PC-9 (cell line): ENCODE measurements around the gene IFI27. TPM values are rescaled to one million over a fixed set of nuclear protein-coding genes. Genes with fewer than 3 reads are reported as not detected.

ENCODE experiments used
- BruUV-seq: library from RNA; stranded (reverse); fragments of 400-500 nt; replicated peaks from 2 replicates; lab custom pipeline; 2021; lab: Mats Ljungman, UMichigan
- CTCF ChIA-PET: fragments of 300-600 bp; sonication (Branson Sonifier 250); formaldehyde crosslinking; loops from one replicate; lab custom pipeline; 2022; ENCODE audit warnings: antibody characterized with exemption; lab: Charles Lee
- POLR2A ChIA-PET: fragments of 300-600 bp; sonication (Branson Sonifier 250); formaldehyde crosslinking; loops from one replicate; lab custom pipeline; 2022; ENCODE audit warnings: antibody characterized with exemption; ENCODE audit not compliant: unreplicated experiment; lab: Charles Lee
- DNase-seq, 2 experiments: peaks; one replicate each; pipeline versions ENCODE4 v3.0.0 to v3.0.0-alpha.2; 2015 to 2022; ENCODE audit warnings: mixed read lengths in 1 of 2
- H2AFZ ChIP-seq: fragments of 200-600 bp; sonication (generic); 2 replicates; pipeline ENCODE4 v1.8.1; 2017; ENCODE audit warnings: antibody characterized with exemption
- H3F3A ChIP-seq: fragments of 200-600 bp; sonication (generic); 2 replicates; pipeline ENCODE4 v1.8.1; 2017; ENCODE audit warnings: antibody characterized with exemption, mild to moderate bottlenecking, low read depth; ENCODE audit not compliant: insufficient read depth
- H3K27ac ChIP-seq: fragments of 200-600 bp; sonication (generic); 2 replicates; pipeline ENCODE4 v1.6.1; 2016; ENCODE audit warnings: mixed run types
- H3K27me3 ChIP-seq: fragments of 200-600 bp; sonication (generic); 2 replicates; pipeline ENCODE4 v1.6.1; 2016; ENCODE audit warnings: low read depth, mixed run types; ENCODE audit not compliant: insufficient read depth
- H3K36me3 ChIP-seq: fragments of 200-600 bp; sonication (generic); 2 replicates; pipeline ENCODE4 v1.6.1; 2016; ENCODE audit warnings: low read depth, mixed run types
- H3K4me1 ChIP-seq: fragments of 200-600 bp; sonication (generic); replicated peaks from 2 replicates; pipeline ENCODE4 v1.6.1; 2016; ENCODE audit warnings: mixed run types; ENCODE audit not compliant: insufficient read depth
- H3K4me2 ChIP-seq: fragments of 200-600 bp; sonication (generic); 2 replicates; pipeline ENCODE4 v1.6.1; 2017; ENCODE audit warnings: mixed run types
- H3K4me3 ChIP-seq: fragments of 200-600 bp; sonication (generic); 2 replicates; pipeline ENCODE4 v1.6.1; 2016; ENCODE audit warnings: mixed run types
- H3K79me2 ChIP-seq: fragments of 200-600 bp; sonication (generic); 2 replicates; pipeline ENCODE4 v1.6.1; 2017; ENCODE audit warnings: low read depth, mixed run types
- H3K9me2 ChIP-seq: fragments of 200-600 bp; sonication (generic); 2 replicates; pipeline ENCODE4 v1.8.1; 2017; ENCODE audit warnings: mild to moderate bottlenecking; ENCODE audit not compliant: insufficient read depth
- H3K9me3 ChIP-seq: fragments of 200-600 bp; sonication (generic); 2 replicates; pipeline ENCODE4 v1.8.1; 2016; ENCODE audit warnings: low read depth; ENCODE audit not compliant: insufficient read depth
- H4K20me1 ChIP-seq: fragments of 200-600 bp; sonication (generic); 2 replicates; pipeline ENCODE4 v1.8.1; 2017; ENCODE audit not compliant: insufficient read depth
- CTCF ChIP-seq: fragments of 200-600 bp; sonication (generic); conservative IDR thresholded peaks from 2 replicates; pipeline ENCODE4 v1.6.1; 2017; ENCODE audit warnings: mixed run types, antibody characterized with exemption, mild to moderate bottlenecking, moderate library complexity
- EZH2 ChIP-seq: fragments of 200-600 bp; sonication (generic); IDR thresholded peaks from 2 replicates; pipeline ENCODE4 v1.8.0; 2017; ENCODE audit warnings: antibody characterized with exemption, low read depth
- intact Hi-C: fragments of 100-400 bp; cut with micrococcal nuclease; formaldehyde crosslinking; loops from one replicate; pipeline ENCODE4 v1.10.0; 2022; ENCODE audit not compliant: unreplicated experiment
- total RNA-seq: library from RNA; stranded (reverse); gene quantifications from 2 replicates; pipeline ENCODE4 v1.2.3, GENCODE V29; 2021

The IFI27 gene
- total RNA-seq, 1 experiment from 2014 or later = 1.1 TPM

- POLR2A ChIA-PET = no interaction called here
- Histone ChIP-seq H2AFZ (no peak overlapping the region), H3K4me2 (no peak overlapping the region), H3K9me3 (no peaks in the 10 kb centered on the region), H3K79me2 (no peaks in the 10 kb centered on the region), H3K36me3 (no peaks in the 10 kb centered on the region), H4K20me1 (no peaks in the 10 kb centered on the region), H3K4me3 (no peak overlapping the region), H3K4me1 (no peaks in the 10 kb centered on the region), H3K27ac (no peak overlapping the region), H3K27me3 (peaks cover 44% of the 10 kb centered on the region), H3F3A (no peaks in the 10 kb centered on the region), H3K9me2 (no peaks in the 10 kb centered on the region)
- intact Hi-C loops = no loop called here
- CTCF ChIA-PET = no interaction called here
- TF ChIP-seq CTCF = no peak
- no peak for TF ChIP-seq EZH2
- DNase-seq = no peak
- BruUV-seq = no TSS peak
These were observed 51.9 kb downstream of the IFI27 start for GRCh38 chr14:94162466-94162865.

GRCh38 chr14:94163796-94164195 is 53.3 kb downstream of the IFI27 start:
- Histone ChIP-seq H3K4me3 (no peak overlapping the region), H3K4me1 (no peaks in the 10 kb centered on the region), H3K27me3 (peaks cover 44% of the 10 kb centered on the region), H3K4me2 (no peak overlapping the region), H3K9me2 (no peaks in the 10 kb centered on the region), H4K20me1 (no peaks in the 10 kb centered on the region), H3K27ac (no peak overlapping the region), H3K36me3 (no peaks in the 10 kb centered on the region), H3K79me2 (no peaks in the 10 kb centered on the region), H3K9me3 (no peaks in the 10 kb centered on the region), H2AFZ (no peak overlapping the region), H3F3A (no peaks in the 10 kb centered on the region)
- TF ChIP-seq EZH2 = no peak
- TF ChIP-seq CTCF = no peak
- ChIA-PET POLR2A (no interaction called here), CTCF (no interaction called here)
- intact Hi-C loops = no loop called here
- no peak for DNase-seq
- BruUV-seq = no TSS peak

- DNase-seq = no peak
- no peak overlapping the region for H3K27ac ChIP-seq
- no peaks in the 10 kb centered on the region for H3K9me2 ChIP-seq
- CTCF ChIA-PET = no interaction called here
- no peak overlapping the region for H3K4me3 ChIP-seq
- no peak overlapping the region for H3K4me2 ChIP-seq
- TF ChIP-seq CTCF (no peak), EZH2 (no peak)
- BruUV-seq = no TSS peak
- peaks cover 44% of the 10 kb centered on the region for H3K27me3 ChIP-seq
- POLR2A ChIA-PET = no interaction called here
- H3K36me3 ChIP-seq = no peaks in the 10 kb centered on the region
- H4K20me1 ChIP-seq = no peaks in the 10 kb centered on the region
- H3F3A ChIP-seq = no peaks in the 10 kb centered on the region
- H2AFZ ChIP-seq = no peak overlapping the region
- no peaks in the 10 kb centered on the region for H3K9me3 ChIP-seq
- H3K79me2 ChIP-seq = no peaks in the 10 kb centered on the region
- no peaks in the 10 kb centered on the region for H3K4me1 ChIP-seq
- intact Hi-C loops = no loop called here
These were observed 54.3 kb downstream of the IFI27 start for GRCh38 chr14:94164685-94165431.
